H1 (cell line): ENCODE results near the gene FAM25A. TPM values are rescaled to one million over a fixed set of nuclear protein-coding genes. Genes with fewer than 3 reads are reported as not detected.

Experiments
- CTCF ChIA-PET: fragments of 300-600 bp; sonication (Branson Sonifier 250); formaldehyde crosslinking; loops from one replicate; lab custom pipeline; 2021; ENCODE audit not compliant: partially characterized antibody; lab: Charles Lee
- POLR2A ChIA-PET: fragments of 300-600 bp; sonication (Branson Sonifier 250); formaldehyde crosslinking; loops from one replicate; lab custom pipeline; 2021; ENCODE audit warnings: inconsistent platforms; ENCODE audit not compliant: partially characterized antibody; lab: Charles Lee
- DNase-seq, 2 experiments: peaks; one replicate each; pipeline versions ENCODE4 v3.0.0 to v3.0.0-alpha.2; 2010 to 2022; ENCODE audit warnings: low spot score in 2 of 2, low read depth in 1 of 2, mixed read lengths in 1 of 2
- FAIRE-seq: peaks from 2 replicates; lab custom pipeline; 2011; peaks lifted over from hg19 to GRCh38; lab: Jason Lieb, UNC
- H2AFZ ChIP-seq: 2 replicates; pipeline ENCODE4 v1.8.1; 2012; ENCODE audit warnings: low read length, inconsistent platforms
- H2AK5ac ChIP-seq: 2 replicates; pipeline ENCODE4 v1.6.1; 2013; ENCODE audit warnings: low read depth, low read length
- H2BK120ac ChIP-seq: replicated peaks from 2 replicates; pipeline ENCODE3; 2013; ENCODE audit warnings: low read depth, low read length, inconsistent platforms
- H2BK12ac ChIP-seq: 2 replicates; pipeline ENCODE4 v1.6.1; 2013; ENCODE audit warnings: low read depth, low read length
- H2BK15ac ChIP-seq: 2 replicates; pipeline ENCODE4 v1.6.1; 2013; ENCODE audit warnings: low read length
- H2BK20ac ChIP-seq: 2 replicates; pipeline ENCODE4 v1.6.1; 2013; ENCODE audit warnings: low read length
- H2BK5ac ChIP-seq: 2 replicates; pipeline ENCODE4 v1.6.1; 2013; ENCODE audit warnings: low read depth, low read length
- H3K14ac ChIP-seq: 2 replicates; pipeline ENCODE4 v1.6.1; 2013; ENCODE audit warnings: inconsistent platforms; ENCODE audit not compliant: insufficient read length
- H3K18ac ChIP-seq: 2 replicates; pipeline ENCODE4 v1.6.1; 2013; ENCODE audit warnings: low read length; ENCODE audit errors: extremely low read depth
- H3K23ac ChIP-seq: 2 replicates; pipeline ENCODE4 v1.6.1; 2013; ENCODE audit warnings: inconsistent platforms; ENCODE audit not compliant: insufficient read length
- H3K23me2 ChIP-seq: 2 replicates; pipeline ENCODE4 v1.6.1; 2013; ENCODE audit warnings: low read depth, low read length
- H3K27ac ChIP-seq: 2 replicates; pipeline ENCODE4 v1.6.1; 2011; ENCODE audit warnings: low read depth, low read length, inconsistent platforms
- H3K27me3 ChIP-seq, 4 experiments: replicated peaks in 1 of 4; 1 replicate in 1 of 4; 2 replicates in 3 of 4; pipeline versions ENCODE4 v1.6.1 to v1.8.1; 2011 to 2013; ENCODE audit warnings: low read length in 3 of 4, mild to moderate bottlenecking in 3 of 4, inconsistent platforms in 2 of 4, mixed read lengths in 2 of 4, moderate library complexity in 1 of 4; ENCODE audit not compliant: control insufficient read depth in 3 of 4, insufficient read depth in 3 of 4; ENCODE audit errors: extremely low read depth in 1 of 4
- H3K36me3 ChIP-seq, 4 experiments: 2 replicates each; pipeline versions ENCODE4 v1.6.1 to v1.8.1; 2011 to 2013; ENCODE audit warnings: mild to moderate bottlenecking in 4 of 4, low read length in 3 of 4, moderate library complexity in 2 of 4, control low read depth in 1 of 4, inconsistent platforms in 1 of 4; ENCODE audit not compliant: insufficient read depth in 4 of 4, control insufficient read depth in 2 of 4
- H3K4ac ChIP-seq: replicated peaks from 2 replicates; pipeline ENCODE3; 2013; ENCODE audit warnings: low read length, low read depth, mixed read lengths, inconsistent platforms; ENCODE audit not compliant: insufficient read length
- H3K4me1 ChIP-seq, 4 experiments: replicated peaks in 1 of 4; 1 replicate in 1 of 4; 2 replicates in 3 of 4; pipeline versions ENCODE4 v1.6.1 to v1.8.1; 2011 to 2013; ENCODE audit warnings: low read length in 3 of 4, inconsistent platforms in 2 of 4, mixed read lengths in 1 of 4; ENCODE audit not compliant: insufficient read depth in 4 of 4, control insufficient read depth in 3 of 4
- H3K4me2 ChIP-seq, 2 experiments: 2 replicates each; pipeline versions ENCODE4 v1.6.1 to v1.8.1; 2011 to 2013; ENCODE audit warnings: low read depth in 2 of 2, low read length in 2 of 2, control low read depth in 1 of 2, inconsistent platforms in 1 of 2, mild to moderate bottlenecking in 1 of 2; ENCODE audit not compliant: insufficient read depth in 1 of 2
- H3K4me3 ChIP-seq, 4 experiments: fragments of 200-600, 300-600 bp in 1 of 4; sonication (generic), shearing (Covaris generic), sonication (Bioruptor Twin) in 1 of 4; 2 replicates each; pipeline versions ENCODE4 v1.5.1 to v1.8.1; 2011 to 2016; ENCODE audit warnings: low read length in 4 of 4, low read depth in 3 of 4, control low read depth in 2 of 4, inconsistent platforms in 2 of 4, mild to moderate bottlenecking in 2 of 4, mixed read lengths in 1 of 4, moderate library complexity in 1 of 4; ENCODE audit not compliant: insufficient read depth in 2 of 4; ENCODE audit errors: extremely low read depth in 1 of 4
- H3K56ac ChIP-seq: replicated peaks from 2 replicates; pipeline ENCODE3; 2013; ENCODE audit warnings: low read depth, mild to moderate bottlenecking, mixed read lengths, low read length, inconsistent platforms; ENCODE audit not compliant: insufficient read length
- H3K79me1 ChIP-seq: 2 replicates; pipeline ENCODE4 v1.6.1; 2013; ENCODE audit warnings: low read depth, low read length, control low read depth
- H3K79me2 ChIP-seq, 2 experiments: 2 replicates each; pipeline versions ENCODE4 v1.6.1 to v1.8.1; 2012 to 2013; ENCODE audit warnings: low read length in 2 of 2, mild to moderate bottlenecking in 2 of 2, inconsistent platforms in 1 of 2; ENCODE audit not compliant: insufficient read depth in 2 of 2, control insufficient read depth in 1 of 2
- H3K9ac ChIP-seq, 4 experiments: replicated peaks in 1 of 4; 1 replicate in 1 of 4; 2 replicates in 3 of 4; pipeline versions ENCODE4 v1.6.1 to v1.8.1; 2011 to 2013; ENCODE audit warnings: low read depth in 3 of 4, low read length in 3 of 4, control low read depth in 2 of 4, mild to moderate bottlenecking in 2 of 4, moderate library complexity in 2 of 4, inconsistent platforms in 1 of 4; ENCODE audit errors: extremely low read depth in 1 of 4
- H3K9me3 ChIP-seq, 2 experiments: 2 replicates each; pipeline versions ENCODE4 v1.6.1 to v1.8.1; 2012 to 2013; ENCODE audit warnings: mild to moderate bottlenecking in 2 of 2, moderate library complexity in 2 of 2, control low read depth in 1 of 2, inconsistent platforms in 1 of 2, low read depth in 1 of 2, low read length in 1 of 2, mixed read lengths in 1 of 2; ENCODE audit not compliant: insufficient read depth in 2 of 2
- H4K20me1 ChIP-seq, 2 experiments: replicated peaks in 1 of 2; 2 replicates each; pipeline versions ENCODE3 to v1.8.1; 2011 to 2013; ENCODE audit warnings: inconsistent platforms in 2 of 2, low read length in 2 of 2, mild to moderate bottlenecking in 1 of 2; ENCODE audit not compliant: insufficient read depth in 2 of 2, control insufficient read depth in 1 of 2
- H4K5ac ChIP-seq: 2 replicates; pipeline ENCODE4 v1.6.1; 2013; ENCODE audit warnings: low read length, low read depth, mixed read lengths, inconsistent platforms; ENCODE audit not compliant: insufficient read length
- H4K8ac ChIP-seq: 2 replicates; pipeline ENCODE4 v1.8.0; 2013; ENCODE audit warnings: mild to moderate bottlenecking, moderate library complexity, low read length, inconsistent platforms; ENCODE audit not compliant: insufficient read depth; ENCODE audit errors: extremely low read depth
- H4K91ac ChIP-seq: replicated peaks from 2 replicates; pipeline ENCODE3; 2013; ENCODE audit warnings: low read length, mixed read lengths, inconsistent platforms; ENCODE audit not compliant: insufficient read length
- JUND ChIP-seq: IDR thresholded peaks from 2 replicates; pipeline ENCODE4 v1.6.1; 2011; ENCODE audit warnings: mild to moderate bottlenecking, improper control_type of control experiment, low read length
- PHF8 ChIP-seq: fragments of 200-600 bp; sonication (generic); conservative IDR thresholded peaks from 2 replicates; pipeline ENCODE4 v1.7.1; 2012; ENCODE audit warnings: low read depth, mild to moderate bottlenecking, inconsistent platforms, low read length, moderate library complexity
- TBP ChIP-seq: IDR thresholded peaks from 2 replicates; pipeline ENCODE4 v1.6.1; 2011; ENCODE audit warnings: low read depth, low read length, improper control_type of control experiment
- WGBS, 2 experiments: shearing (Covaris generic) in 1 of 2; methylation state at CpG; one replicate each; pipeline versions ENCODE4 v1.1.6 to v1.1.7; 2013 to 2015; ENCODE audit warnings: low lambda C conversion rate in 2 of 2, mixed read lengths in 2 of 2, inconsistent platforms in 1 of 2, low coverage in 1 of 2, missing lambda C conversion rate in 1 of 2; ENCODE audit not compliant: insufficient replicate concordance in 2 of 2, insufficient coverage in 1 of 2, insufficient read length in 1 of 2; ENCODE audit errors: extremely low coverage in 1 of 2, missing lambda C conversion rate in 1 of 2; 5-methylcytosine and 5-hydroxymethylcytosine counted together
- polyA plus RNA-seq, 7 experiments: library from polyadenylated mRNA; depleted of rRNA in 3 of 7; stranded (reverse) in 5 of 7; unstranded in 2 of 7; fragments of >200 nt in 5 of 7; fragments of 200-250 nt in 2 of 7; gene quantifications; 1 replicate in 5 of 7; 2 replicates in 1 of 7; 4 replicates in 1 of 7; pipeline versions ENCODE4 v1.2.1 to v1.2.3, GENCODE V29; 2011 to 2013; ENCODE audit warnings: missing spikeins in 2 of 7, mixed read lengths in 2 of 7
- total RNA-seq: library from RNA; stranded (reverse); fragmentation: NEBNext Ultra II Directional; extraction: Animal tissue kit (Norgen Biotek cat#: 25700); gene quantifications from 2 replicates; pipeline ENCODE4 v1.2.1, GENCODE V29; 2021
- TF ChIP-seq, protein P1 (sequence below): IDR thresholded peaks from 2 replicates; pipeline ENCODE4 v1.6.1; 2012; ENCODE audit warnings: inconsistent platforms

The FAM25A gene
- total and polyA plus RNA-seq, 2 of the 8 experiments (the other 6 are each of a cell fraction or from before 2014, with no cell fraction given) = not detected

DNA sequence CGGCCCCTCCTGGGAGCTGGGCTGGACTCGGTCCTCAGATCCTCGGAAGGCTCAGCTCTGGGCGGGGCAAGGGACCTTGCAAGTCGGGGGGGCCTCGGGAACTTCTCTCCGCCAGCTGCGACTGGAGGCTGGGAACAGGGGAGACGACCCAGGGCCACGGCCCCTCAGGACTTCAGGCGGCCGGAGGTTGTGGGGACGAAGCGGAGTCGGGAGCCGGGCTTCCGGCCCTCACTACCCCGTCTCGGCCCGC lies 49.2 kb upstream of the FAM25A start:
- no peak overlapping the region for H2BK12ac ChIP-seq
- H2BK20ac ChIP-seq = no peak overlapping the region
- CTCF ChIA-PET = interaction anchor here (0.8 to 22.5 kb wide), 5 partner anchors 10 to 87 kb away, joined by 3 to 975 read pairs (median 7); partner anchors contain the start of genes MMRN2 and SNCG
- peak overlapping the region; percentile 34 to 68 (median 46) for H3K4me3 ChIP-seq
- TF ChIP-seq PHF8 (peak; percentile 9; the same call in 1 of the 2 replicates), JUND (no peak), TBP (0 out of 2 replicates have a peak, but pooled peaks have one; percentile 23)
- TF ChIP-seq, protein P1, sequence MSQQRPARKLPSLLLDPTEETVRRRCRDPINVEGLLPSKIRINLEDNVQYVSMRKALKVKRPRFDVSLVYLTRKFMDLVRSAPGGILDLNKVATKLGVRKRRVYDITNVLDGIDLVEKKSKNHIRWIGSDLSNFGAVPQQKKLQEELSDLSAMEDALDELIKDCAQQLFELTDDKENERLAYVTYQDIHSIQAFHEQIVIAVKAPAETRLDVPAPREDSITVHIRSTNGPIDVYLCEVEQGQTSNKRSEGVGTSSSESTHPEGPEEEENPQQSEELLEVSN = no peak
- TF ChIP-seq, all 59 proteins: peak for 2
- Histone ChIP-seq H3K79me2 (no peaks in the 10 kb centered on the region), H4K91ac (peak overlapping the region; percentile 6), H3K23ac (no peak overlapping the region), H2AK5ac (no peak overlapping the region), H2AFZ (no peak overlapping the region; the same call in 1 of the 2 replicates), H2BK15ac (no peak overlapping the region), H4K5ac (no peak overlapping the region), H3K27me3 (peaks cover 1 to 20% (median 16%) of the 10 kb centered on the region in 4 experiments), H4K20me1 (no peaks in the 10 kb centered on the region), H3K14ac (no peak overlapping the region), H3K23me2 (peaks cover 12% of the 10 kb centered on the region; the same call in 1 of the 2 replicates), H3K4me1 (peaks cover 4 to 36% (median 29%) of the 10 kb centered on the region in 4 experiments), H3K4me2 (peak overlapping the region; percentile 68 to 75), H3K9ac (peak overlapping the region in 2 of 4 experiments; percentile 20 to 33; a peak in 2 of 7 replicates), H3K9me3 (no peaks in the 10 kb centered on the region), H3K4ac (no peak overlapping the region), H4K8ac (peak overlapping the region; percentile 83), H3K36me3 (no peaks in the 10 kb centered on the region), H3K79me1 (no peaks in the 10 kb centered on the region), H2BK120ac (no peak overlapping the region), H3K56ac (peak overlapping the region; percentile 33), H3K27ac (no peak overlapping the region), H2BK5ac (no peak overlapping the region), H3K18ac (peak overlapping the region; percentile 48)
- 3% methylated on average over 7 of the region's 20 CpGs; no CpG with 5 or more reads in 1 of the 2 experiments for WGBS, 2 experiments
- DNase-seq (peak in 1 of 2 experiments; percentile 76), FAIRE-seq (no peak)
- POLR2A ChIA-PET = interaction anchor here (0.8 to 3.2 kb wide), 11 partner anchors 9 to 122 kb away, joined by 3 to 14 read pairs (median 5); partner anchors contain the start of gene SNCG
